DOHH2 (cell line): ENCODE data around the gene VPREB1.
A peak's percentile ranks its signal among the peaks of the same experiment; 100 is the strongest.

Experiments used
- H3F3A ChIP-seq: fragments of 200-600 bp; sonication (generic), shearing (Covaris generic); 2 replicates; pipeline ENCODE4 v1.6.0; 2016; ENCODE audit warnings: antibody characterized with exemption, mild to moderate bottlenecking; ENCODE audit not compliant: control insufficient read depth, insufficient read depth
- H3K27ac ChIP-seq: fragments of 200-600 bp; sonication (generic); 2 replicates; pipeline ENCODE4 v1.5.1; 2014; ENCODE audit warnings: low read depth, mild to moderate bottlenecking, low read length, moderate library complexity
- H3K27me3 ChIP-seq: fragments of 200-600 bp; sonication (generic); 2 replicates; pipeline ENCODE4 v1.6.1; 2014; ENCODE audit warnings: mild to moderate bottlenecking, low read length, mixed read lengths; ENCODE audit not compliant: control insufficient read depth
- H3K36me3 ChIP-seq: fragments of 200-600 bp; sonication (generic); 2 replicates; pipeline ENCODE4 v1.6.1; 2014; ENCODE audit warnings: mild to moderate bottlenecking, low read length, moderate library complexity, mixed read lengths; ENCODE audit not compliant: control insufficient read depth
- H3K4me1 ChIP-seq: fragments of 200-600 bp; sonication (generic); 2 replicates; pipeline ENCODE4 v1.6.1; 2014; ENCODE audit warnings: mild to moderate bottlenecking, low read length, mixed read lengths; ENCODE audit not compliant: control insufficient read depth
- H3K4me2 ChIP-seq: fragments of 200-600 bp; sonication (generic); 2 replicates; pipeline ENCODE4 v1.6.0; 2014; ENCODE audit warnings: mild to moderate bottlenecking, low read length, moderate library complexity
- H3K4me3 ChIP-seq: fragments of 200-600 bp; sonication (generic); 2 replicates; pipeline ENCODE4 v1.5.1; 2014; ENCODE audit warnings: mild to moderate bottlenecking, low read length, mixed read lengths
- H3K79me2 ChIP-seq: fragments of 200-600 bp; sonication (generic); 2 replicates; pipeline ENCODE4 v1.6.1; 2014; ENCODE audit warnings: mild to moderate bottlenecking, low read length, mixed read lengths; ENCODE audit not compliant: control insufficient read depth
- H3K9me2 ChIP-seq: fragments of 200-600 bp; sonication (generic); replicated peaks from 2 replicates; pipeline ENCODE4 v1.6.1; 2014; ENCODE audit warnings: mild to moderate bottlenecking, low read length, mixed read lengths; ENCODE audit not compliant: control insufficient read depth
- H3K9me3 ChIP-seq: fragments of 200-600 bp; sonication (generic); 2 replicates; pipeline ENCODE4 v1.6.1; 2014; ENCODE audit warnings: antibody characterized with exemption, low read length, mixed read lengths; ENCODE audit not compliant: control insufficient read depth, insufficient read depth
- H4K20me1 ChIP-seq: fragments of 200-600 bp; sonication (generic); 2 replicates; pipeline ENCODE4 v1.6.0; 2014; ENCODE audit warnings: low read depth, mild to moderate bottlenecking, antibody characterized with exemption, low read length, moderate library complexity; ENCODE audit not compliant: control insufficient read depth, insufficient read depth
- CTCF ChIP-seq: fragments of 200-600 bp; sonication (generic); IDR thresholded peaks from one replicate; pipeline ENCODE4 v1.5.1; 2014; ENCODE audit warnings: antibody characterized with exemption, mild to moderate bottlenecking, low read depth, low read length; ENCODE audit not compliant: poor library complexity, severe bottlenecking
- EZH2phosphoT487 ChIP-seq: fragments of 200-600 bp; sonication (generic); IDR thresholded peaks from 2 replicates; pipeline ENCODE4 v1.6.1; 2017; ENCODE audit warnings: borderline replicate concordance, mild to moderate bottlenecking, antibody characterized with exemption, low read length, moderate library complexity, mixed read lengths

Gene VPREB1

GRCh38 chr22:22233081-22233480 lies 11.5 kb upstream of the VPREB1 start:
- Histone ChIP-seq H3K4me1 (peaks cover 43% of the 10 kb centered on the region), H3K4me3 (no peak overlapping the region), H3F3A (no peaks in the 10 kb centered on the region), H3K27me3 (no peaks in the 10 kb centered on the region), H3K9me2 (no peaks in the 10 kb centered on the region), H3K4me2 (no peak overlapping the region), H3K9me3 (no peaks in the 10 kb centered on the region), H3K36me3 (no peaks in the 10 kb centered on the region), H3K27ac (no peak overlapping the region), H3K79me2 (no peaks in the 10 kb centered on the region), H4K20me1 (no peaks in the 10 kb centered on the region)
- no peak for TF ChIP-seq CTCF
- TF ChIP-seq EZH2phosphoT487, result no peak

- no peak for TF ChIP-seq EZH2phosphoT487
- TF ChIP-seq CTCF, result peak; percentile 87
- no peaks in the 10 kb centered on the region for H3K27me3 ChIP-seq
- no peaks in the 10 kb centered on the region for H4K20me1 ChIP-seq
- no peaks in the 10 kb centered on the region for H3F3A ChIP-seq
- peak overlapping the region; percentile 46 for H3K4me2 ChIP-seq
- H3K9me2 ChIP-seq, result no peaks in the 10 kb centered on the region
- H3K4me3 ChIP-seq, result peak overlapping the region; percentile 20
- no peaks in the 10 kb centered on the region for H3K9me3 ChIP-seq
- H3K36me3 ChIP-seq, result no peaks in the 10 kb centered on the region
- H3K4me1 ChIP-seq, result peaks cover 49% of the 10 kb centered on the region
- H3K27ac ChIP-seq, result peak overlapping the region; percentile 27; the same call in 1 of the 2 replicates
- H3K79me2 ChIP-seq, result no peaks in the 10 kb centered on the region
Observed at GRCh38 chr22:22235558-22235957, 9.0 kb upstream of the VPREB1 start.

- TF ChIP-seq EZH2phosphoT487 (no peak), CTCF (no peak)
- no peak overlapping the region for H3K4me2 ChIP-seq
- no peaks in the 10 kb centered on the region for H4K20me1 ChIP-seq
- no peaks in the 10 kb centered on the region for H3K27me3 ChIP-seq
- H3K27ac ChIP-seq, result no peak overlapping the region
- peaks cover 51% of the 10 kb centered on the region for H3K4me1 ChIP-seq
- no peaks in the 10 kb centered on the region for H3K9me3 ChIP-seq
- H3K4me3 ChIP-seq, result no peak overlapping the region
- H3K79me2 ChIP-seq, result no peaks in the 10 kb centered on the region
- no peaks in the 10 kb centered on the region for H3F3A ChIP-seq
- no peaks in the 10 kb centered on the region for H3K9me2 ChIP-seq
- no peaks in the 10 kb centered on the region for H3K36me3 ChIP-seq
Observed at GRCh38 chr22:22237521-22237920, 7.1 kb upstream of the VPREB1 start.
